ENCODE measurements around the gene NEK2.
A peak's percentile ranks its signal among the peaks of the same experiment; 100 is the strongest.
"Not testable (repeated sequence)": the region's sequence is repeated elsewhere in the genome, so short reads cannot be mapped to it uniquely, and the experiment has no call there.

Gene NEK2

DNA sequence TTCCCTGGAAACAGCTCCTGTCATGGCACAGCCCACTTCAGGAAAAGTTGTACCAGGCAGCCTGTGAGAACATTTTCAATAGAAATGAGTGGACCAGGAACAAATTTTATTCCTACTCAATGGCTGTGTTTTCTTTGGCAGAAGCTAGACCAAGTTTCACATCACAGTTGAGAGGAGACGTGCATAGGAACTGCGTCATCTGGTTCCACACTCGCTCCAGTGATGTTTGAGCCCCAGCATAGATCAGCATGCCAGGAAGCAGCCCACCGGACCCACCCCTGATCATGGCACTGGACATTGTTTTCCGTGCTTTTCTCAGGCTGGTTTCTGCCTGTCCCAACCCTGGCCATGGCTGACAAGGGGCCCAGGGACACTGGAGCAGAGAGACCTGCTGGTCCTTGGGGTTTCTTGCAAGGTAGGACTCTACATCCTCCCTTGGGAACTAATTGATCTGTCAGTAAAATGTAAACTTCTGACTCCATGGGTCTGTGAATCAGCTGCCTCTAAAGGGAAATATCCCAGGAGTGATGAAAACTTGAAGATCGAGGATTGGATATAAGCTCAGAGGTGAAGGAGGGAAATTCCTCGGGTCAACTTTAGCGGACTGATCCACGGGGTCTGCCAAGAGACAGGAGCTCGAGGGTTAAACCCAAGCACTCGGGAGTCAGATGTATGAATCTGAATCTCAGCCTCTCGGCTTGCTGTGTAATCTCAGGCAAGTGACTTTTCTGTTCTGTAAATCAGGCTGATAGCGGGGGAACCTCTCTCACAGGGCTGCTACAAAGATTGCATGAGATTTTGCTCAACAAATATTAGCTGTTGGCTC, 35.7 kb downstream of the NEK2 start:
- no peak overlapping the region for H3K4me3 ChIP-seq (ENCODE audit: control insufficient read depth, low read depth, low read length)
- peak; percentile 94 for DNase-seq (ENCODE audit: low read depth)
- TF ChIP-seq, protein P1, sequence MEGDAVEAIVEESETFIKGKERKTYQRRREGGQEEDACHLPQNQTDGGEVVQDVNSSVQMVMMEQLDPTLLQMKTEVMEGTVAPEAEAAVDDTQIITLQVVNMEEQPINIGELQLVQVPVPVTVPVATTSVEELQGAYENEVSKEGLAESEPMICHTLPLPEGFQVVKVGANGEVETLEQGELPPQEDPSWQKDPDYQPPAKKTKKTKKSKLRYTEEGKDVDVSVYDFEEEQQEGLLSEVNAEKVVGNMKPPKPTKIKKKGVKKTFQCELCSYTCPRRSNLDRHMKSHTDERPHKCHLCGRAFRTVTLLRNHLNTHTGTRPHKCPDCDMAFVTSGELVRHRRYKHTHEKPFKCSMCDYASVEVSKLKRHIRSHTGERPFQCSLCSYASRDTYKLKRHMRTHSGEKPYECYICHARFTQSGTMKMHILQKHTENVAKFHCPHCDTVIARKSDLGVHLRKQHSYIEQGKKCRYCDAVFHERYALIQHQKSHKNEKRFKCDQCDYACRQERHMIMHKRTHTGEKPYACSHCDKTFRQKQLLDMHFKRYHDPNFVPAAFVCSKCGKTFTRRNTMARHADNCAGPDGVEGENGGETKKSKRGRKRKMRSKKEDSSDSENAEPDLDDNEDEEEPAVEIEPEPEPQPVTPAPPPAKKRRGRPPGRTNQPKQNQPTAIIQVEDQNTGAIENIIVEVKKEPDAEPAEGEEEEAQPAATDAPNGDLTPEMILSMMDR (conservative IDR thresholded peaks at IDR 0.05; ENCODE audit: control insufficient read depth, insufficient read depth, low read depth, low read length): no peak

DNA sequence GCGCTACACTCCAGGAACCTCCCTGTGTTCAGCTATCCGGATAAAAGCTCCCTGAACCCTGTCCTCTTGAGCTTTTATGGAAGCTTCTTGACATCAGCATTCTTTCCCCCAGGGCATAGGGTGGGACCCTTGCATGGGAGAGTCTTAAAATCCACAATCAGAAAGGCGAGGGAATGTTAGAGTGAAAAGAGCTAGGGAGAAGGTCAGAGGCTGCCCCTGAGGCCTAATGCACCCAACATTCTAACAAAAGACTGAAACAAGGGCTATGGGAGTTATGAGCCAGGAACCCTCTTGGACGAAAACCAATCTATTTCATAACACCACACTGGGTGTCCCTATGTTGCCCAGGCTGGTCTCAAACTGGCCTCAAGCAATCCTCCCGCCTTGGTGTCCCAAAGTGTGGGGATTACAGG, 36.7 kb downstream of the NEK2 start:
- no peak overlapping the region for H3K4me3 ChIP-seq (ENCODE audit: control insufficient read depth, low read depth, low read length)
- peak; percentile 44 for DNase-seq (ENCODE audit: low read depth)
- TF ChIP-seq, protein P1 (conservative IDR thresholded peaks at IDR 0.05; ENCODE audit: control insufficient read depth, insufficient read depth, low read depth, low read length): no peak

DNA sequence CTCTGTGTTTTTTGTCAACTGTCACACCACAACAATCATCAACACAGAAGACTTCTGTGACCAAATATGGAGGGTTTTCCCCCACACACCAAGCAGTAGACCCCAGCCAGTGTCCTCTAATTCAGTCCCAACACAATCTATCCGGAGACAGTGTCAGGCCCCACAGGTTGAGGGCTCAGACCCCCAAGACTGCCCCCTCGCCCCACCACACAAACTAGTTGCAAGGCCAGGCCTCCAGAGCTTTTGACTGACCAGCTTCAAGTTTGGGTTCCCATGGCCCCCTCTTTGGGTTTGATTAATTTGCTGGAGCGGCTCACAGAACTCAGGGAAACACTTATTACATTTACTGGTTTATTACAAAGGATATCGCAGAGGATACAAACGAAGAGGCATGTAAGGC, 37.2 kb downstream of the NEK2 start:
- no peak for DNase-seq (ENCODE audit: low read depth)
- TF ChIP-seq, protein P1 (conservative IDR thresholded peaks at IDR 0.05; ENCODE audit: control insufficient read depth, insufficient read depth, low read depth, low read length): no peak
- H3K4me3 ChIP-seq (ENCODE audit: control insufficient read depth, low read depth, low read length): no peak overlapping the region

DNA sequence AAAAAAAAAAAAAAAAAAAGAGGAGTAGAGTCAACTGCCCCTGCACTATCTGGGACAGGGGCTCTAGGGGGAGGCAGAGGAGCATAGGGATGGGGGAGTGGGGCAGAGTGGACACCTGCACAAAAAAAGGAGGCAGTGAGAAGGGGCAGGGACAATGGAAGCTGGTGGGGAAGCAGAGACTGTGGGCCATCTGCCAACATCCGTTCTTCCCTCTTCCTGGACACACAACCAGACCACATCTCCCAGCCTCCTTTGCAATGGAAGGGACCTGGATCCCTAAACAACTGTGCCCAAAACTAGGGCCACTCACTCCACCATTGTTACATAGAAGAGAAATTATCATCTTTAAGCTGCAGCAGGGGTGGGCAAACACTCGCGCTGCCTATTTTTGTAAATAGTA, 38.4 kb downstream of the NEK2 start:
- no peak overlapping the region for H3K4me3 ChIP-seq (ENCODE audit: control insufficient read depth, low read depth, low read length)
- TF ChIP-seq, protein P1 (conservative IDR thresholded peaks at IDR 0.05; ENCODE audit: control insufficient read depth, insufficient read depth, low read depth, low read length): no peak
- no peak for DNase-seq (ENCODE audit: low read depth)

DNA sequence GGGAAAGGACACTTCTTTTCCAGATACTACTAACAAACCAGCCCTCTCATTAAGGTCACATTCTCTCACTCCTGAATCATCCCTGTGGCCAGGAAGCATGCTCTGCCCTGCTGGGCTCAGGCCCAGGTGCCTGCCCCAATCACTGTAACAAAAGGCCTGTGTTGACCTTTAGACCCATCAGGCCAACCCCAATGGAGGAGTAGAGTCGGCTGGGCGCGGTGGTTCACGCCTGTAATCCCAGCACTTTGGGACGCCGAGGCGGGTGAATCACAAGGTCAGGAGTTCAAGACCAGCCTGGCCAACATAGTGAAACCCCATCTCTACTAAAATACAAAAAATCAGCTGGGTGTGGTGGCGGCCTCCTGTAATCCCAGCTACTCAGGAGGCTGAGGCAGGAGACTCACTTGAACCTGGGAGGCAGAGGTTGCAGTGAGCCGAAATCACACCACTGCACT, 38.8 kb downstream of the NEK2 start:
- not testable (repeated sequence) for H3K4me3 ChIP-seq (ENCODE audit: control insufficient read depth, low read depth, low read length)
- peak; percentile 89 for DNase-seq (ENCODE audit: low read depth)

DNA sequence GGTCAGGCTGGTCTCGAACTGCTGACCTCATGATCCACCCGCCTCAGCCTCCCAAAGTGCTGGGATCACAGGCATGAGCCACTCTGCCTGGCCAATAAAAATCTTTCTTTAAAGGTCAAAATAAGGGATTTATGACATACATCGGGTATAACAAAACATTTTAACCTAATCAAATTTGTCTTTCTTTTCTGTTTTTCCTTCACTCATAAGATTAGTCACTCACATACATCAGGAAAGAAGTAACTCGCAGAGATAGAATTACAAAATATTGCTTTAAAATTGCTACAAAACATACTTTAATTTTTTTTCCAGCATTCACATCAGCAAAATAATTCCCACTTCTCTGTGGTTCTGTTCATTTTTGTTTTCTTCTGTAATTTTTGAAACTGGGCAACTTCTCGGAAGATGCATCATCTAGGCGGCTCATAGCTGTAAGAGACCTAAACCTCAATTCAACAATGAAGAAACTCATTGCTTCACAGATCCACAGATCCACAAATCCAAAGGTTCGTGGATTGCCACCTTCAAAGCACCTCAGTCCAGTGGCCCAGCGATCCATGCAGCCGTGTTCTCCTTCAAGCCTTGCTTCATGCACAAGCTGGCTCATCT, 39.7 kb downstream of the NEK2 start:
- H3K4me3 ChIP-seq (ENCODE audit: control insufficient read depth, low read depth, low read length): no peak overlapping the region
- peak; percentile 50 for DNase-seq (ENCODE audit: low read depth)
- TF ChIP-seq, protein P1 (conservative IDR thresholded peaks at IDR 0.05; ENCODE audit: control insufficient read depth, insufficient read depth, low read depth, low read length): no peak

DNA sequence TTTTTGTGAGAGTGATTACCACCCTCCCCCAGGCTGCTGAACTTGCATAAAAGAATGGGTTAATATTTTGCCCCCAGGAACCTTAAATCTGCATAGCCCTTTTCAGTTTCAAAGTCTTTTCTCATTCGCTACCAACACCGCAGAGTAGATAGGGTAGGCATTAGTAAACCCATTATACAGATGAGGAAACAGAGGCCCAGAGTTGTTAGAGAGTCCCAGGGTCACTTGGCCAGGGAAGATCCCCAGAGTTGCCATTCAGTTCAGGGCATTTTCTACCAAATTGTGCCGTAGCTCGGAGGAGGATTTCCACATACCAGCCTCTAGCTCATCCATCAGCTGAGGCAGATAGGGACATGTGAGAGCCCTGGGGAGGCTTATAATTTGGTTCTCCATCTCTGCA, 40.5 kb downstream of the NEK2 start:
- no peak for DNase-seq (ENCODE audit: low read depth)
- TF ChIP-seq, protein P1 (conservative IDR thresholded peaks at IDR 0.05; ENCODE audit: control insufficient read depth, insufficient read depth, low read depth, low read length): no peak
- no peak overlapping the region for H3K4me3 ChIP-seq (ENCODE audit: control insufficient read depth, low read depth, low read length)

Measured in fibroblast of mammary gland (primary cell).